Heart left ventricle (tissue), 13 donors: Measurements from ENCODE around the gene TBX20.
"Not testable (repeated sequence)": the region's sequence is repeated elsewhere in the genome, so short reads cannot be mapped to it uniquely, and the experiment has no call there.

Source experiments
- CTCF ChIP-seq, 12 donors: fragments of 200-600 bp; sonication (generic) in 4 of 12; IDR thresholded peaks; one replicate each; pipeline versions ENCODE4 v1.5.0 to v1.8.0; 2018 to 2022; ENCODE audit warnings: antibody characterized with exemption in 12 of 12, mild to moderate bottlenecking in 5 of 12
- POLR2A ChIP-seq, 2 donors: fragments of 450-650 bp; IDR thresholded peaks; one replicate each; pipeline ENCODE4 v1.6.1; 2017; ENCODE audit warnings: antibody characterized with exemption in 2 of 2, mild to moderate bottlenecking in 2 of 2, moderate library complexity in 2 of 2
- donor health status: ischemic (EF 13 %, LVEDD 7.1; RV severe dilation, severe dysfunction).
- donor health status: DM: no; HTN: yes; CAD: no.
- donor health status: DM: no; HTN: no; CAD: no.
- donor health status: ischemic (EF 25% LVEDD 6.9; RV normal size, moderate dysfunction).
- donor health status: ischemic (EF 25% LVEDD 5.7; RV mildly dilated, moderate dysfunction).
- donor health status: ischemic (EF 35%, LVEDD 5.7; RV mildly dilated, moderate dysfunction).
- donor health status: nonischemic (EF 11% LVEDD 7.7; RV severe dilation, severe dysfunction).
- donor health status: DM: yes; HTN: yes; CAD: no.
- donor health status: PGD.
- donor health status: ischemic (EF 29% LVEDD 5.4; RV normal size, mild dysfunction).
- donor health status: nonischemic (EF 23%, LVEDD 6.1; RV moderate dilation, normal function).

- peak in 4 of 12 donors; percentile 14 to 40 (median 24) for TF ChIP-seq CTCF (IDR thresholded peaks at IDR 0.05)
- TF ChIP-seq POLR2A (IDR thresholded peaks at IDR 0.05): not testable (repeated sequence)
Measured at GRCh38 chr7:35185578-35185907, 68.4 kb downstream of the TBX20 start.
